ENCODE data around the gene APOL4. TPM values are rescaled to one million over a fixed set of nuclear protein-coding genes. Genes with fewer than 3 reads are reported as not detected.
"Not testable (repeated sequence)": the region's sequence is repeated elsewhere in the genome, so short reads cannot be mapped to it uniquely, and the experiment has no call there.

The APOL4 gene
- polyA plus RNA-seq, 1 donor (not counting 4 experiments of a cell fraction or from before 2014, with no cell fraction given) = 0.08 TPM

GRCh38 chr22:36211237-36211861 lies 9.7 kb upstream of the APOL4 start:
- Histone ChIP-seq H3K27ac (ENCODE audit: control insufficient read depth, insufficient read depth, low read length) (no peak overlapping the region), H3K36me3 (ENCODE audit: control insufficient read depth in 2 of 2, extremely low read depth in 1 of 2, insufficient read depth in 2 of 2, low read length in 2 of 2) (no peaks in the 10 kb centered on the region), H3K4me2 (ENCODE audit: control insufficient read depth, extremely low read depth, insufficient read depth, low read depth, low read length) (no peak overlapping the region), H3K4me1 (ENCODE audit: control insufficient read depth, extremely low read depth, insufficient read depth, low read length) (no peaks in the 10 kb centered on the region), H3K4me3 (ENCODE audit: control insufficient read depth in 2 of 3, extremely low read depth in 1 of 3, insufficient read depth in 2 of 3, low read depth in 1 of 3, low read length in 3 of 3) (no peak overlapping the region), H3K27me3 (ENCODE audit: control insufficient read depth, extremely low read depth, insufficient read depth, low read length) (peaks cover 22% of the 10 kb centered on the region), H3K9me1 (ENCODE audit: control insufficient read depth, extremely low read depth, insufficient read depth, low read length) (no peaks in the 10 kb centered on the region), H2AFZ (ENCODE audit: control insufficient read depth, low read length) (no peak overlapping the region), H3K9me3 (ENCODE audit: control insufficient read depth, low read depth, low read length) (no peaks in the 10 kb centered on the region), H4K20me1 (ENCODE audit: control insufficient read depth, extremely low read depth, insufficient read depth, low read length) (no peaks in the 10 kb centered on the region), H3K9ac (ENCODE audit: control insufficient read depth, extremely low read depth, insufficient read depth, low read length) (no peak overlapping the region), H3K79me2 (ENCODE audit: control insufficient read depth, insufficient read depth, low read length) (no peaks in the 10 kb centered on the region)
- TF ChIP-seq EZH2 (IDR thresholded peaks at IDR 0.05; ENCODE audit: low read length) (no peak), CTCF (optimal IDR thresholded peaks at IDR 0.05 in 1 of 3, IDR thresholded peaks at IDR 0.05 in 1 of 3, conservative IDR thresholded peaks at IDR 0.05 in 1 of 3; ENCODE audit: extremely low read depth in 1 of 3, insufficient read depth in 2 of 3, low read length in 3 of 3) (no peak)
- dilution Hi-C loops (cut with MboI; ENCODE audit: extremely low pct_ligation_motif_present, low sequenced_read_pairs) = no loop called here
- FAIRE-seq (no peak), DNase-seq (ENCODE audit: low read depth, low spot score) (no peak)

- Histone ChIP-seq H3K27ac (ENCODE audit: control insufficient read depth, insufficient read depth, low read length) (no peak overlapping the region), H3K9me3 (ENCODE audit: control insufficient read depth, low read depth, low read length) (no peaks in the 10 kb centered on the region), H3K4me2 (ENCODE audit: control insufficient read depth, extremely low read depth, insufficient read depth, low read depth, low read length) (no peak overlapping the region), H4K20me1 (ENCODE audit: control insufficient read depth, extremely low read depth, insufficient read depth, low read length) (no peaks in the 10 kb centered on the region), H3K4me3 (ENCODE audit: control insufficient read depth in 2 of 3, extremely low read depth in 1 of 3, insufficient read depth in 2 of 3, low read depth in 1 of 3, low read length in 3 of 3) (no peak overlapping the region), H3K27me3 (ENCODE audit: control insufficient read depth, extremely low read depth, insufficient read depth, low read length) (peaks cover 19% of the 10 kb centered on the region), H3K9ac (ENCODE audit: control insufficient read depth, extremely low read depth, insufficient read depth, low read length) (no peak overlapping the region), H3K36me3 (ENCODE audit: control insufficient read depth in 2 of 2, extremely low read depth in 1 of 2, insufficient read depth in 2 of 2, low read length in 2 of 2) (no peaks in the 10 kb centered on the region), H2AFZ (ENCODE audit: control insufficient read depth, low read length) (no peak overlapping the region), H3K79me2 (ENCODE audit: control insufficient read depth, insufficient read depth, low read length) (no peaks in the 10 kb centered on the region), H3K9me1 (ENCODE audit: control insufficient read depth, extremely low read depth, insufficient read depth, low read length) (no peaks in the 10 kb centered on the region), H3K4me1 (ENCODE audit: control insufficient read depth, extremely low read depth, insufficient read depth, low read length) (no peaks in the 10 kb centered on the region)
- DNase-seq (ENCODE audit: low read depth, low spot score) = no peak
- FAIRE-seq = no peak
- dilution Hi-C loops (cut with MboI; ENCODE audit: extremely low pct_ligation_motif_present, low sequenced_read_pairs) = no loop called here
- TF ChIP-seq CTCF (optimal IDR thresholded peaks at IDR 0.05 in 1 of 3, IDR thresholded peaks at IDR 0.05 in 1 of 3, conservative IDR thresholded peaks at IDR 0.05 in 1 of 3; ENCODE audit: extremely low read depth in 1 of 3, insufficient read depth in 2 of 3, low read length in 3 of 3) = no peak
- TF ChIP-seq EZH2 (IDR thresholded peaks at IDR 0.05; ENCODE audit: low read length) = no peak
Measured at GRCh38 chr22:36210224-36210623, 8.6 kb upstream of the APOL4 start.

GRCh38 chr22:36209488-36209908 lies 7.9 kb upstream of the APOL4 start:
- H3K4me2 ChIP-seq (ENCODE audit: control insufficient read depth, extremely low read depth, insufficient read depth, low read depth, low read length); H3K27ac ChIP-seq (ENCODE audit: control insufficient read depth, insufficient read depth, low read length); H3K9me3 ChIP-seq (ENCODE audit: control insufficient read depth, low read depth, low read length); dilution Hi-C loops (cut with MboI; ENCODE audit: extremely low pct_ligation_motif_present, low sequenced_read_pairs); H3K4me1 ChIP-seq (ENCODE audit: control insufficient read depth, extremely low read depth, insufficient read depth, low read length); DNase-seq (ENCODE audit: low read depth, low spot score); H3K36me3 ChIP-seq (ENCODE audit: control insufficient read depth in 2 of 2, extremely low read depth in 1 of 2, insufficient read depth in 2 of 2, low read length in 2 of 2); H2AFZ ChIP-seq (ENCODE audit: control insufficient read depth, low read length); FAIRE-seq; H4K20me1 ChIP-seq (ENCODE audit: control insufficient read depth, extremely low read depth, insufficient read depth, low read length); H3K9me1 ChIP-seq (ENCODE audit: control insufficient read depth, extremely low read depth, insufficient read depth, low read length); H3K79me2 ChIP-seq (ENCODE audit: control insufficient read depth, insufficient read depth, low read length); H3K9ac ChIP-seq (ENCODE audit: control insufficient read depth, extremely low read depth, insufficient read depth, low read length); H3K4me3 ChIP-seq (ENCODE audit: control insufficient read depth in 2 of 3, extremely low read depth in 1 of 3, insufficient read depth in 2 of 3, low read depth in 1 of 3, low read length in 3 of 3): not testable (repeated sequence)
- H3K27me3 ChIP-seq (ENCODE audit: control insufficient read depth, extremely low read depth, insufficient read depth, low read length) = peaks cover 15% of the 10 kb centered on the region

All from keratinocyte (primary cell).